Colonic mucosa (tissue), 4 donors: Measurements from ENCODE around the gene SCGB1C2. TPM values are rescaled to one million over a fixed set of nuclear protein-coding genes. Genes with fewer than 3 reads are reported as not detected.

Source experiments
- DNase-seq: peaks from one replicate; pipeline ENCODE4 v3.0.0-alpha.2; 2020
- H3K27ac ChIP-seq: fragments of 200-600 bp; one replicate; pipeline ENCODE4 v1.8.0; 2021
- H3K27me3 ChIP-seq: fragments of 200-600 bp; one replicate; pipeline ENCODE4 v1.8.0; 2021
- H3K36me3 ChIP-seq: fragments of 200-600 bp; one replicate; pipeline ENCODE4 v1.8.0; 2021
- H3K4me1 ChIP-seq: fragments of 200-600 bp; one replicate; pipeline ENCODE4 v1.8.0; 2021; ENCODE audit warnings: mild to moderate bottlenecking
- H3K4me3 ChIP-seq: fragments of 200-600 bp; one replicate; pipeline ENCODE4 v1.8.0; 2021
- H3K9ac ChIP-seq, 2 donors: one replicate each; pipeline ENCODE4 v1.7.0; 2013; ENCODE audit warnings: control low read depth in 2 of 2, low read depth in 2 of 2, low read length in 2 of 2
- H3K9me3 ChIP-seq: fragments of 200-600 bp; one replicate; pipeline ENCODE4 v1.8.0; 2021
- CTCF ChIP-seq: fragments of 200-600 bp; IDR thresholded peaks from one replicate; pipeline ENCODE4 v1.8.0; 2022; ENCODE audit warnings: antibody characterized with exemption, mild to moderate bottlenecking
- intact Hi-C: fragments of 100-400 bp; cut with DNase I; formaldehyde crosslinking; loops from one replicate; pipeline ENCODE4 v1.14.1; 2022
- total RNA-seq, 2 donors: library from RNA; stranded (reverse); fragmentation: NEBNext Ultra II Directional in 1 of 2; extraction: Animal tissue kit (Norgen Biotek cat#: 25700) in 1 of 2; gene quantifications; one replicate each; pipeline ENCODE4 v1.2.1, GENCODE V29; 2021
- donor health status: healthy.
- donor health status: DM: no; HTN: no; CAD: no.
- donor health status: DM: no; HTN: no; CAD: no.

Gene SCGB1C2
- total RNA-seq, 2 donors from 2014 or later: not detected

- intact Hi-C loops: no loop called here
Observed at GRCh38 chr17:149231-149630, 11.9 kb downstream of the SCGB1C2 start.

DNA sequence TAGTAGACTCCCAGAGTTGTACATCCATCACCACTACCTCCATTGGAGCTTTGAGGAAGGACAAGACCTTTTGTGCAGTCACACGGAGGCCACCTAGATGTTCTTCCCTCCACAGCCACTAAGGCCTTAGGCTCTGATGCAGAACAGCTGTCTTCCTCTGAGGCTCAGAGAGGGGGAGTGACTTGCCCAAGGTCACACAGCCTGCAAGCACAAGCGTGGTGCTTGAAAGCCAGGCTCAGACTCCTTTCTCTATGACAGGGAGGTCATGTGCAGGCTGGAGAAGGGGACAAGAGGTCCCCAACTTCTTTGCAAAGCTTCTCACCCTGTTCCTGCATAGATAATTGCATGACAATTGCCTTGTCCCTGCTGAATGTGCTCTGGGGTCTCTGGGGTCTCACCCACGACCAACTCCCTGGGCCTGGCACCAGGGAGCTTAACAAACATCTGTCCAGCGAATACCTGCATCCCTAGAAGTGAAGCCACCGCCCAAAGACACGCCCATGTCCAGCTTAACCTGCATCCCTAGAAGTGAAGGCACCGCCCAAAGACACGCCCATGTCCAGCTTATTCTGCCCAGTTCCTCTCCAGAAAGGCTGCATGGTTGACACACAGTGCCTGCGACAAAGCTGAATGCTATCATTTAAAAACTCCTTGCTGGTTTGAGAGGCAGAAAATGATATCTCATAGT lies 12.7 kb downstream of the SCGB1C2 start:
- no peaks in the 10 kb centered on the region for H3K4me1 ChIP-seq
- no peaks in the 10 kb centered on the region for H3K36me3 ChIP-seq
- H3K27ac ChIP-seq: no peak overlapping the region
- H3K4me3 ChIP-seq: no peak overlapping the region
- no peak for TF ChIP-seq CTCF
- DNase-seq: no peak
- no peaks in the 10 kb centered on the region for H3K9me3 ChIP-seq
- no peaks in the 10 kb centered on the region for H3K27me3 ChIP-seq
- intact Hi-C loops: no loop called here
- H3K9ac ChIP-seq: no peak overlapping the region

More at GRCh38 chr17:149231-149630, 11.9 kb downstream of the SCGB1C2 start:
- H3K27me3 ChIP-seq: no peaks in the 10 kb centered on the region
- H3K4me3 ChIP-seq: no peak overlapping the region
- H3K9me3 ChIP-seq: no peaks in the 10 kb centered on the region
- H3K27ac ChIP-seq: no peak overlapping the region
- H3K4me1 ChIP-seq: no peaks in the 10 kb centered on the region
- DNase-seq: no peak
- TF ChIP-seq CTCF: no peak
- no peaks in the 10 kb centered on the region for H3K36me3 ChIP-seq
- H3K9ac ChIP-seq: no peak overlapping the region

GRCh38 chr17:151004-151403 lies 13.6 kb downstream of the SCGB1C2 start:
- H3K9ac ChIP-seq: no peak overlapping the region
- no peaks in the 10 kb centered on the region for H3K27me3 ChIP-seq
- H3K27ac ChIP-seq: no peak overlapping the region
- H3K4me1 ChIP-seq: no peaks in the 10 kb centered on the region
- no peak for TF ChIP-seq CTCF
- H3K4me3 ChIP-seq: no peak overlapping the region
- H3K36me3 ChIP-seq: no peaks in the 10 kb centered on the region
- DNase-seq: no peak
- intact Hi-C loops: no loop called here
- H3K9me3 ChIP-seq: no peaks in the 10 kb centered on the region

DNA sequence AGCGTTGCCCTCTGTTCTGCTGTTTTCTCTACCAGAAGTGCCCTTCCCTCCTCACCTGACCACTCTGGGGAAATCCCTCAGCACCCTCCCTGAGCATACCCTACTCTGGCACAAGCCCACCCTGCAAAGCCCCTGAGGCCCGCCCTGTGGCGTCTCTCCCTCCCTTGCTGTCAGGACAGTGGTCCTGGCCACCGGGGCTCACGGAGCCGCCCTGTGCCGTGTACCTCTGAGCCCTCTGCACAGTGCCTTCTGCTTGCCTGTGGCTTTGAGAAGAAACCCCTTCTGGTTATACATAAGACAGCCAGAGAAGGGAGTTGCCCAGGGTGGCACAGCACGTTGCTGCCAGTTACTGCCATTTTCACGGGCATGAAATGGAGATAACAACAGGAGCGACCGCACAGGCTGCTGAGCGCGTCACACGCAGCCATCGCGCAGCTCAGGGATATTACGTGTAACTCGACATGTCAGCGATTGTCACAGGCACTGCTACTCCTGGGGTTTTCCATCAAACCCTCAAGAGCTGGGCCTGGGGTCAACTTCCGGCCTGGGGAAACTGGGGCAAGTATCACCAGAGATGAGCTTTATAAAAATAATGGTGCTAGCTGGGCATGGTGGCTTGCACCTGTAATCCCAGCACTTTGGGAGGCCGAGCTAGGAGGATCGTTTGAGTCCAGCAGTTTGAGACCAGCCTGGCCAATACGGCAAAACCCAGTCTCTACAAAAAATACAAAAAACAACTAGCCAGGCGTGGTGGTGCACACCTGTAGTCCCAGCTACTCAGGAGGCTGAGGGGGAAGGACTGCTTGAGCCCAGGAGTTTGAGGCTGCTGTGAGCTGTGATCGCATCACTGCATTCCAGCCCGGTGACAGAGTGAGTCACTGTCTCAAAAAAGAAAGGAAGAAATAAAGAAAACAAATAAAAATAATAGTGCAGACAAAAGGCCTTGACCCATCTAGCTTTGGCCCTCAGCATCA lies 14.8 kb downstream of the SCGB1C2 start:
- Histone ChIP-seq H3K27ac (no peak overlapping the region), H3K27me3 (no peaks in the 10 kb centered on the region), H3K9me3 (no peaks in the 10 kb centered on the region), H3K4me3 (no peak overlapping the region), H3K4me1 (no peaks in the 10 kb centered on the region), H3K9ac (no peak overlapping the region), H3K36me3 (no peaks in the 10 kb centered on the region)
- intact Hi-C loops: no loop called here
- no peak for DNase-seq
- no peak for TF ChIP-seq CTCF

GRCh38 chr17:152860-153420 lies 15.6 kb downstream of the SCGB1C2 start:
- Histone ChIP-seq H3K9me3 (no peaks in the 10 kb centered on the region), H3K27ac (no peak overlapping the region), H3K9ac (no peak overlapping the region), H3K36me3 (no peaks in the 10 kb centered on the region), H3K27me3 (no peaks in the 10 kb centered on the region), H3K4me3 (no peak overlapping the region), H3K4me1 (no peaks in the 10 kb centered on the region)
- no peak for DNase-seq
- TF ChIP-seq CTCF: no peak
- intact Hi-C loops: no loop called here
